H54 (cell line): ENCODE results near the gene SPEN.
"Not testable (repeated sequence)": the region's sequence is repeated elsewhere in the genome, so short reads cannot be mapped to it uniquely, and the experiment has no call there.

Experiments used
- DNase-seq: peaks from one replicate; pipeline ENCODE4 v3.0.0; 2011; ENCODE audit warnings: low spot score, mixed read lengths; ENCODE audit not compliant: insufficient read length
- FAIRE-seq: peaks from 3 replicates; lab custom pipeline; 2011; peaks lifted over from hg19 to GRCh38; lab: Jason Lieb, UNC
- POLR2A ChIP-seq: IDR thresholded peaks from 2 replicates; pipeline ENCODE4 v1.6.1; 2011; ENCODE audit warnings: low read depth, mild to moderate bottlenecking, low read length

Gene SPEN, protein sequence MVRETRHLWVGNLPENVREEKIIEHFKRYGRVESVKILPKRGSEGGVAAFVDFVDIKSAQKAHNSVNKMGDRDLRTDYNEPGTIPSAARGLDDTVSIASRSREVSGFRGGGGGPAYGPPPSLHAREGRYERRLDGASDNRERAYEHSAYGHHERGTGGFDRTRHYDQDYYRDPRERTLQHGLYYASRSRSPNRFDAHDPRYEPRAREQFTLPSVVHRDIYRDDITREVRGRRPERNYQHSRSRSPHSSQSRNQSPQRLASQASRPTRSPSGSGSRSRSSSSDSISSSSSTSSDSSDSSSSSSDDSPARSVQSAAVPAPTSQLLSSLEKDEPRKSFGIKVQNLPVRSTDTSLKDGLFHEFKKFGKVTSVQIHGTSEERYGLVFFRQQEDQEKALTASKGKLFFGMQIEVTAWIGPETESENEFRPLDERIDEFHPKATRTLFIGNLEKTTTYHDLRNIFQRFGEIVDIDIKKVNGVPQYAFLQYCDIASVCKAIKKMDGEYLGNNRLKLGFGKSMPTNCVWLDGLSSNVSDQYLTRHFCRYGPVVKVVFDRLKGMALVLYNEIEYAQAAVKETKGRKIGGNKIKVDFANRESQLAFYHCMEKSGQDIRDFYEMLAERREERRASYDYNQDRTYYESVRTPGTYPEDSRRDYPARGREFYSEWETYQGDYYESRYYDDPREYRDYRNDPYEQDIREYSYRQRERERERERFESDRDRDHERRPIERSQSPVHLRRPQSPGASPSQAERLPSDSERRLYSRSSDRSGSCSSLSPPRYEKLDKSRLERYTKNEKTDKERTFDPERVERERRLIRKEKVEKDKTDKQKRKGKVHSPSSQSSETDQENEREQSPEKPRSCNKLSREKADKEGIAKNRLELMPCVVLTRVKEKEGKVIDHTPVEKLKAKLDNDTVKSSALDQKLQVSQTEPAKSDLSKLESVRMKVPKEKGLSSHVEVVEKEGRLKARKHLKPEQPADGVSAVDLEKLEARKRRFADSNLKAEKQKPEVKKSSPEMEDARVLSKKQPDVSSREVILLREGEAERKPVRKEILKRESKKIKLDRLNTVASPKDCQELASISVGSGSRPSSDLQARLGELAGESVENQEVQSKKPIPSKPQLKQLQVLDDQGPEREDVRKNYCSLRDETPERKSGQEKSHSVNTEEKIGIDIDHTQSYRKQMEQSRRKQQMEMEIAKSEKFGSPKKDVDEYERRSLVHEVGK (N-terminal part only)

DNA sequence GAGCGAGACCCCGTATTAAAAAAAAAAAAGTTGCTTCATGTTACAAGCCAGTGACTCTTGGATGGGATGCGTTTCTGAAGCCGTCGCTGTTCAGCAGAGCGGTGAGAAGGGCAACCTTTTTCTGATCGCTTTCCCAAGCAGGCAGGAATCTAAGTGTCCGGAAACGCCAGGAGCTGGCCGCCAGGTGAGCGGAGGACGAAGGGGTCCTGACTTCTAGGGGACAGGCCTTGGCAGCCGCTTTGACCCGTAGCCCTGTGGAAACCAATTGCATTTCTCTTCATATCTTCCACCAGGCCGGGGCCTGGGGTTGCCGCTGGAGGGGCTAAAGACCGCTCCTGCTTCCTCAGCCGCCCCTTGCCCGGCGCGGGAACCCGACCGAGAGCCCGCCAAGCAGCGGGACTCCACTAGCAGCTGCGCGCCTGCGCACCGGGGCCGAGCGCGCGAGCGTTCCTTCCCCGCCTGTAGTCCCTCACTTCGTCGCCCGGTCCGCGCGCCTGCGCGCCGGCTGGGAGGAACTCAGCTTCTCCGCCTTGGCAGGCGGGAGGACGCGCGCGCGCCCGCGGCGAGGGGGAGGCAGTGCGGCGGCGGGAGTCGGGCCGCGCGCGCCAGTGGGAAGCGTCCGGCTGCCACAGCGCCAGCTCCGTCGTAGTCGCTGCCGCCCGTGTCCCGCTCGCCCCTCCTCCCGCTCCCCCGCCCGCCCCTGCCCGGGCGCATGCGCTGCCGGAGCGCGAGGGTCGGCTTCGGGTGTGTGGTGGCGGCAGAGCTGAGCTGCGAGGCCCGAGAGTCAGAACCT lies at the start of gene SPEN:
Gene SPEN, plus strand, starts transcription at position 608 of the 793 bp plus-strand sequence. CDS start 361 bp downstream, outside the sequence.
- DNase-seq (peak; percentile 69), FAIRE-seq (no peak)
- TF ChIP-seq POLR2A = peak; percentile 56

DNA sequence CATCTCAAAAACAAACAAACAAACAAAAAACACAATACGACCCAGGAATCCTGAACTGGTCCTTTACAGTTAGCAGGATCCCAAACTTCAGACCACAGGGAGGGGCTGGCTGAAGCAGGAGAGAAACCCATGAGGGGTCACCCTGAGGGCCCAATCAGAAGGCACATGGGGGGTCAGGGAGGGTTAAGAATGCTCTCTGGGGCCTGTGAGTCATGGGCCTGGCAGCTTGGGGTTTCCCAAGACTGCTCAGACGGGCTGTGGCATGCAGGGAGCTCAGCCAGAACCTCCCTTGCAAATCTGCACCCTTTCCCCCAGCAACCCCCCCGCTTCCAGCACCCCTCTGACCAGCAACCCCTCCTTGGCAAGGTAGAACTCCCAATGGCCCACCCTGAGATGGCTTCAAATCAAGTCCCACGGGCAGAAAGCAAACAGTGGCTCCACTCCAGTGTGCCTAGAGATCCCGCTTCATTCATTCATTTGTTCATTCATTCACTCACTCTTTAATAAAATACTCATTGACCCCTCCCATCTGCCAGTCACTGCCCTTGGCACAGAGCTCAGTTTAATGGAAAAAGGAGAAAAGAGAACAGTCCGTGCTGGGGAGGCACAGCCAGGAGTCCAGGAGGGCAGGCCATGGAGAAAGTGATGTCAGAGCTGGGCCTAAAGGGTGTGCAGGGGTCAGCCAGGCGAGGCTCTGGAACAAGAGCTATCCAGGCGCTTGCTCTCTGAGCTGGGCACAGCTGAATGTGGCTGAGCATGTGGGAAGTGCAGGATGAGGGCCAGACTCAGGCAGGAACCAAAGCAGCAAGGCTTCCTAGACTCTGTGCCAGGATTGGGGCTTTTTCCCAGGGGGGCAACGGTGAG lies 48.3 kb upstream of the SPEN start:
- DNase-seq (peak; percentile 62), FAIRE-seq (no peak)
- TF ChIP-seq POLR2A = no peak

DNA sequence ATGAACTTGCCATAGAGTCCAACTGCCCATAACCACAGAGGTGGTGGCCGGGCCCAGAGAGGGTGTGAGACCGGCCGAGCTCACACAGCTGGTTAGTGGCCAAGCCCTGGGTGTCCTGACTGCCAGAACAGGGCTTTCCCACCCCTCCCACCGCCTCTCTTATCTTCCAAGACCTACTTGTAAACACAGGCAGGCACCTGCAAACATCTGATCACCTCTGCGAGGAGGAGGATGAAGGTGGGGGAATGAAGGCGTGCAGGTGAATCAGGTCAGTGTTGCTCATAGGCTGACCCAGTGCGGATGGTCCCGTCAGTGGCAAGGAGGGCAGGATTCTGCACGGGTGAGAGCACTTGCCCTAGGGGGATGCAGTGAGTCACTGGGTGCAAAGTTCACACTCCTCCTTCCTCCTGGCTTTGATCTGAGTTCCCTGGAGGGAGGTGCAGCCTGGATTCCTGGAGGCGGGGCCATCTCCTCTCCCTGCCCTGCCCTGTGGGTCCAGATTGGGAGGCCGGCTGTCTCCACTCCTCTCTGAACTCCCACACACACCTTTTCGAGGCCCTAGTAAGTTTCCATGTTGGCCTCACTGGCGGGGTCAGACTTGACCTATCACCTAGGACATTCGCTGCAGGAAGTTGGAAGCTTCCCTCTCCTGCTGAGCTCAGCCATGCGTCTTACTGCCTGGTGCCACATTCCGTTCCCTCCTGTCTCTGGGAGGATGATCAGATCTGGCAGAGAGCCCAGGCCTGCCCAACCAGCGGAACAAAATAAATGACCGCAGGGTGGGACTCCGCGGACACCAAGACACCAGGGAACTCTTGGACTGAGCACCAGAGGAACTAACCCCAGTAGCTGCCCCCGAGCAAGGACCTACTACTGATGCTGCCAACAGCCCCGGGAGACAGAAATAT lies 47.3 kb upstream of the SPEN start:
- TF ChIP-seq POLR2A = no peak
- peak; percentile 47 for DNase-seq
- no peak for FAIRE-seq

DNA sequence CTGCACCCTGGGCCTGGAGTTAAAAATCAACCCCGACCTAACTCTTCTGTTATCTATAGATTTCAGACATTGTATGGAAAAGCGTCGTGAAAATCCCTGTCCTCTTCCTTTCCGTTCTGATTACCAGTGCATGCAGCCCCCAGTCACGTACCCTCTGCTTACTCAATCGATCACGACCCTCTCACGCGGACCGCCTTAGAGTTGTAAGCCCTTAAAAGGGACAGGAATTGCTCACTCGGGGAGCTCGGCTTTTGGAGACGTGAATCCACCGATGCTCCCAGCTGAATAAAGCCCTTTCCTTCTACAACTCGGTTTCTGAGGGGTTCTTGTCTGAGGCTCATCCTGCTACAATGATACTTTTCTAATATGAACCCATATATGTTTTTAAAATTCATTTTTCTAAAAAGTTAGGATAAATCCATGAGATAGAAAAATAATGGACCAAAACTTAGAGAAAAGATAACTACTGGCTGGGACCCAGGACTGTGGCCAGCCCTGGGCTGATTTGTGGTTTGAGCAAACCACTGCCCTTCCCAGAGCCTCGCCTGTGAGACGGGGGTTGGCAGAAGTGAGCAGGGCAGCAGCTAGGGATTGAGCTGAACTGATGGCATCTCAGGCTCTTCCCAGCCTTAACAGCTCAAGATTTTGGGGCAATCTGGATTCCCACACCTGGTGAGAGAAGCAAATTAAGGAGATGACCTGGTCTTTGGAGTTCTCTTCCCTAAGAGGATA lies 45.1 kb upstream of the SPEN start:
- FAIRE-seq (no peak), DNase-seq (no peak)
- no peak for TF ChIP-seq POLR2A

DNA sequence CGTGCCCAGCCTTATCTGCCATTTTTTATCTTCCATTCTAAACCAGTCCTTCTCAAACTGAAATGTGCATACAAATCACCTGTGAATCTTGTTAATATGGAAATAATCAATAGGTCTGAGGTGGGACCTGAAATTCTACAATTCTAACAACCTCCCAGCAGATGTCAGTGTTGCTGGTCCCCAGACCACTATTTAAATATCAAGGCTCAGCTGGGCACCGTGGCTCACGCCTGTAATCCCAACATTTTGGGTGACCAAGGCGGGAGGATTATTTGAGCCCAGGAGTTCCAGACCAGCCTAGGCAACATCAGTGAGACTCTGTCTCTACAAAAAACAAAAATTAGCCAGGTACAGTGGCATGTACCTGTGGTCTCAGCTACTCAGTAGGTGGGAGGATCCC lies 44.1 kb upstream of the SPEN start:
- DNase-seq (no peak), FAIRE-seq (no peak)
- no peak for TF ChIP-seq POLR2A

DNA sequence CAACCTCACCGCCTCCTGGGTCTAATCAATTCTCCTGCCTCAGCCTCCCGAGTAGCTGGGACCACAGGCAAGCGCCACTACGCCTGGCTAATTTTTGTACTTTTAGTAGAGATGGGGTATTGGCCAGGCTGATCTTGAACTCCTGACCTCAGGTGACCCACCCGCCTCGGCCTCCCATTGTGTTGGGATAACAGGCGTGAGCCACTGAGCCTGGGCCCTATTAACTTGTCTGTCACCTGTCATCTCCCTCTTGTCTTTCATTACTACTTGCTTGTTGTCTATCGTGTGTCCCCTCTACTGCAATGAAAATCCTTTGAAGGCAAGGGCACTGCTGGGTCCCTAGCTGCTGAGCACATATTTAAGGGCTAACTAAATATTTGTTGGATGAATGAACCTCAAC lies 43.4 kb upstream of the SPEN start:
- FAIRE-seq (no peak), DNase-seq (no peak)
- TF ChIP-seq POLR2A = no peak

DNA sequence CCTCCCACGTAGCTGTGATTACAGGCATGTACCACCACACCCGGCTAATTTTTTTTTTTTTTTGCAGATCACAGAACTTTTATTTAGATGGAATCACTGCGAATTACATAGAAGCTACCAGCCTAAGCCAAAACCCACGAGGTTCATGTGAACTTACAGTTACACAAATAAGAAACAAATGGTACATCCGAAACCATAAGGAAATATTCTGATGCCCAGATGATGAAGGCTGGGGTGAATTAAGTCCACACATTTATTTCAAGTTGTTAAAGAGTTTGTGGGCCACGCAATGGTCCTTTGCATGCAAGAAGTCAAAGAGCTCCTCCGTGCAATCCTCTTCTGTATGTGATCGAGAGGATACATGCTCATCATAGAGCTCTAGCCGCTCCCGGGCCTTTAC lies 40.4 kb upstream of the SPEN start:
- TF ChIP-seq POLR2A = no peak
- FAIRE-seq (no peak), DNase-seq (no peak)

DNA sequence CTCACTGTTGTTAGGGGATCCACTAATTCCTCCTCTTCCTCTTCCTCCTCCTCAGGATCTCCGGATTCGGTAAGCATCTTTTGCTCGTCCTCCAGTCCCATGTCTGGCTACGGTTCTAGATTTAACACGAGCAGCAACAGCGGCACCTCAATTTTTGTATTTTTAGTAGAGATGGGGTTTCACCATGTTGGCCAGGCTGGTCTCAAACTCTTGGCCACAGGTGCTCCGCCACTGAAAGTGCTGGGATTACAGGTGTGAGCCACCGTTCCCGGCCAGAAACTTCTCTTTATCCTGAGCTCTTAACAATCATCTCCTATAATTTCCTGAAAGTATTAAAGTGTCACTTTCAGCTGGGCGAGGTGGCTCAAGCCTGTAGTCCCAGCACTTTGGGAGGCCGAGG lies 40.0 kb upstream of the SPEN start, which contains the start of gene UQCRHL:
Gene UQCRHL, minus strand, starts transcription at position 101 of the 400 bp plus-strand sequence. Its CDS starts 0 bp downstream, at position 101.
- not testable (repeated sequence) for FAIRE-seq, DNase-seq

DNA sequence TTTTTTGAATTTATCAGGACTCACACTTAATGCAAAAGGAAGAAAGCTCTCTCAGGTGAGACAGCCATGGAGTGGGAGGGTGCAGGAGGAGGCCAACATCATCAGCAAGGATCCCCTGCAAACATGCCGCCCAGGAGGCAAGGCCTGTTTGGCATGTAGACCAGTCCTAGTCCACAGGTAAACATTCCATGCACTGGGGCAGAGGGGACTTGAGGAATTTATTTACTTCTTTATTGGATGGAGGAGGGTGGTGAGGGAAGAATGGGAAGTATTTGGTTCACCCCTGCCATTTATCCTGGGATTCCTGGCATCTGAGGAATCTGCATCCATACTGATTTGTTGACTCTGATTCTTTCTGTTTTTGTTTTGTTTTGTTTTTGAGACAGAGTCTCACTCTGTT lies 38.6 kb upstream of the SPEN start:
- TF ChIP-seq POLR2A = no peak
- DNase-seq (no peak), FAIRE-seq (no peak)

DNA sequence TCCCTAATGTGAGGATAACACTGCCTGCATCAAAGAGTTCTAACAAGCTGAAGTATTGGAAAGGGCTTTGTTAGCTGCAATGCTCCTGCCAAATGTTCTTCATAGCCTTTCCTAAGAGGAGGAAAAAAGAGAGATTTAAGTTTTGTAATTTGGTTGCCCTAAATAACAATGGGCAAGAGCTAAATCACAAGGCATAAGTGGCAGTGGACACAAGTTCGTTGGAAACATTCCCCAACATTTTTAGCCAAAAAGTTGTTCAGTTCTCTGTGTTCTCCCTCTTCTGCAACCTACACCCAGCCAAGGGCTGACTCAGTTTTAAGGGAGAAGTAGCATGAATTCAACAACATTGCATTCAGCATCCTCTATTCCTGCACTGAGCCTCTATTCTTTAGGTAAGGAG lies 37.4 kb upstream of the SPEN start:
- FAIRE-seq (no peak), DNase-seq (no peak)
- no peak for TF ChIP-seq POLR2A
